NCI-H2196 (cell line): ENCODE measurements around the gene TSEN34.
"Not testable (repeated sequence)": the region's sequence is repeated elsewhere in the genome, so short reads cannot be mapped to it uniquely, and the experiment has no call there.

ENCODE experiments used
- DNase-seq: peaks from one replicate; lab custom pipeline; 2025; ENCODE audit not compliant: unreplicated experiment; lab: John Stamatoyannopoulos, UW

TSEN34 gene

GRCh38 chr19:54207676-54207982, 16.5 kb downstream of the TSEN34 start:
- no peak for DNase-seq

DNA sequence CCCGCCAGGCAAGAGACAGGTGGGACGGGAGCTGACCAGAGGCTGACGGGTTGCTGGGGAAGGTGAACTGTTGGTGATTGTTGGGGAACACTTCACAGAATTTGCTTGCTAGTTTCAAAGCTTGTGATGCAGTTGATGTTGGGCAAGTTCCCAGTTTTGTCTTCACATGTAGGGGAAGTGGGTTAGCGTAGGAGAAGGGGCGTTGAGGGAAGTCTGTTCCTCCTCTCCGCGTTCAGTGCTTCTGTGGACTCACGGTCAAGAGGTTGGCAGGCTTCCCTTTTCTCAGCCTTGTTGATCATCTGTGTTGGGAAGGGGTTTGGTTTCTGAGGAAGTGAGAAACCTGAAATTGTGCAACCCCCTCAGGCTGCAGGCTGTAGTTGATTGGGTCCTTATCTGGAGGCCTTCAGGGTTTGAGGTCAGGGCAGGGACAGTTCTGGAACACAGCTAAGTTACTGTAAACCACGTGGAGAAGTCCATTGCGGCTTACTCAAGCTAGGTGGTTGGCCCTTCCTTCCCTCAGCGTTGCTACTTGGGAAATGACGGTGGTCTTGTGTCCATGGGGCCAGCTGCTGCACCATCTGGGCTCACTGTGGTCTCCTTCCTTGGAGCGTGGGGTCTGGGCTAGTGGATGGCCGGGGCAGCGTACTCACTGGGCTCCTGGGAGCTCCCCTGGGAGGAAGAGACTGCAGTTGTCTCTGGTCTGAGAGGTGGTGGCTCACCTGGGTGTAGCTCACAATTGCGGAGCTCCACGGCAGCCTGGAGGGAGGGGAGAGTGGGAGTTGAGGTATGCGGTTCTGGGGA, 17.1 kb downstream of the TSEN34 start:
- DNase-seq: peak; percentile 32

- DNase-seq: no peak
These were observed 17.6 kb downstream of the TSEN34 start for GRCh38 chr19:54208784-54209057.

DNA sequence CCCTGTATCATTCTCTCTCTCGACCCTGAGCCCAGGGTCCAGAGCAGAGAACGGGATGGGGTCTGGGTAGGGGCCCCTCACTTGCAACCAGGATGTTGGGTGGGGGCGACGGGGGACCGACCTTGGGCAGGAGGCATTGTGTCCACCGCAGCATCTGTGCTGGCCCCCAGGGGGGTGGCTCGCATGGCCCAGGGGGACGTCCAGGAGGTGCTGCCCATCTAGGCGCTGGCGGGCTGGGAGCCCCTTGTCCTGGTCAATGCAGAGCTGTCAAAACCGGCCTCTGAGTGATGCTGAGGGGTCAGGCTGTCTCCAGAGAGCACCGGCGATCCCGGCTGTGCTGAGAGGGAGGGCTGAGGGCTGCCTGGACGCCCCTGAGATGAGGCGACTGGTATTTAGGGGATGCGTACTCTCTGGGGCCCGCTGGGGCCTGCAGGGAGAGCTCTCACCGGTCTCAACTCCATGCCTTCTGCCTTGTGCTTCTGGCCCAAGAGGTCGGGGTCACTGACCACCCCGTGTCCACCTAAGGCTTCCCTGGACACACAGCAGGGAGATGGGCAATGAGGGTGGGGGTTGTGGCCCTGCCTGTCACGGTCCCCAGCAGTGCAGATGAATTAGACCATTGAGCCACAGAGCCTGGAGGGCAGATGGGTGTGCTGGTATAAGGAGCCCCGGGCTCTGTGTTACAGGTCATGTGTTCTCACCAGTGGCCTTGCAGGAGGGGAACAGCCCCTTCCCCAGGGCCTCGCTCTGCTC, 18.1 kb downstream of the TSEN34 start:
- DNase-seq: no peak

DNA sequence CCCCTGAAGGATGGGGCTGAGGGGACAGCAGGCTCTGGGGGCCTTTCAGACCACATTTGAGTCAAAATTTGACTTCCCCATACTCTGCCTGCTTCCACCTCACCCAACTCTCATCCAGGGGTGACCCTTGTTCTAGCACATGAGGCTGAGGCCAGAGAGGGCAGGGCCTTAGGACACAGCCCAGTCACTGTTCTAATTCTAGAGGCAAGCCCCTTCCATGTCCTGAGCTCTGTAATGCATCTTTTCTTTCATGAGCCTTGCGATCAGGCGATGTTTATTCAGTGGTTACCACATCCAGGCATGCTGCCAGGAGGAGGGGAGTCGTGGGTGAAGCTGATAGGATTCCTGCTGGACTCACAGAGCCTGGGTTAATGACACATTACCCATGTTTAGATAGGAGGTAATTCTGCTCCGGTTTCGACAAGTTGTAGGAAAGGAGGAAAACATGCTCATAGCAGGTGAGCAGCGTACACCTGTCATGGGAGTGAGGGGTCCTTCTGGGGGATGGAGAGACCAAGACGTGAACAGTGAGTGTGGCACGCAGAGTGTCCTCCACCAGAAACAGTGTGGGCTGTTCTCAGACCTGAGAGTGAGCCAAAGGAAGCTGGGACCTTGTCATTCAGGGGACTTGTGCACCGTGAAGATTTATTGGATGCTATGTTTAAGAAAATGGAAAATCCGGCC, 18.8 kb downstream of the TSEN34 start:
- peak; percentile 96 for DNase-seq

GRCh38 chr19:54211235-54211634, 20.1 kb downstream of the TSEN34 start:
- no peak for DNase-seq

DNA sequence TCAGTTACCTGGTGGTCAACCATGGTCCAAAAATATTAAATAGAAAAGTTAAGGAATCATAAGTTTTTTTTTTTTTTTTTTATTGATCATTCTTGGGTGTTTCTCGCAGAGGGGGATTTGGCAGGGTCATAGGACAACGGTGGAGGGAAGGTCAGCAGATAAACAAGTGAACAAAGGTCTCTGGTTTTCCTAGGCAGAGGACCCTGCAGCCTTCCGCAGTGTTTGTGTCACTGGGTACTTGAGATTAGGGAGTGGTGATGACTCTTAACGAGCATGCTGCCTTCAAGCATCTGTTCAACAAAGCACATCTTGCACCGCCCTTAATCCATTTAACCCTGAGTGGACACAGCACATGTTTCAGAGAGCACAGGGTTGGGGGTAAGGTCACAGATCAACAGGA, 23.1 kb downstream of the TSEN34 start:
- not testable (repeated sequence) for DNase-seq

GRCh38 chr19:54214734-54215133, 23.6 kb downstream of the TSEN34 start:
- DNase-seq: not testable (repeated sequence)

DNA sequence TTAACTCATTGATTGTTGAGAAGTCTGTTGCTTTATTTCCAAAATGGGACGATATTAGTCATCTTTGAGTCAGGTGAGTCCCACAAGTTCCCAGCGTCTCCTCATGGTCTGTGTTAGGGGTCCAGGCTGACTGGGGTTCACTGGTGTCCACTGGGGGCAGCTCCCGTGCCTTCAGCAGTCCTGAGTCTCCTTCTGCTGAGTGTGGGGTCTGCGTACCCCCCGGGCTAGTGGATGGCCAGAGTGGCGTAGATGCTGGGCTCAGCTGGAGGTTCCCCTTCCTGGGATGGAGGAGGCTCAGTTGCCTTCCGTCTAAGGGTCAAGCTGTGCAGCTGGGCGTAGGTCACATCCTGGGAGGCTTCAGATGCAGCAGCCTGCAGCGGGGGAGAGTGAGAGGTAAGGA, 25.8 kb downstream of the TSEN34 start:
- DNase-seq: no peak

DNA sequence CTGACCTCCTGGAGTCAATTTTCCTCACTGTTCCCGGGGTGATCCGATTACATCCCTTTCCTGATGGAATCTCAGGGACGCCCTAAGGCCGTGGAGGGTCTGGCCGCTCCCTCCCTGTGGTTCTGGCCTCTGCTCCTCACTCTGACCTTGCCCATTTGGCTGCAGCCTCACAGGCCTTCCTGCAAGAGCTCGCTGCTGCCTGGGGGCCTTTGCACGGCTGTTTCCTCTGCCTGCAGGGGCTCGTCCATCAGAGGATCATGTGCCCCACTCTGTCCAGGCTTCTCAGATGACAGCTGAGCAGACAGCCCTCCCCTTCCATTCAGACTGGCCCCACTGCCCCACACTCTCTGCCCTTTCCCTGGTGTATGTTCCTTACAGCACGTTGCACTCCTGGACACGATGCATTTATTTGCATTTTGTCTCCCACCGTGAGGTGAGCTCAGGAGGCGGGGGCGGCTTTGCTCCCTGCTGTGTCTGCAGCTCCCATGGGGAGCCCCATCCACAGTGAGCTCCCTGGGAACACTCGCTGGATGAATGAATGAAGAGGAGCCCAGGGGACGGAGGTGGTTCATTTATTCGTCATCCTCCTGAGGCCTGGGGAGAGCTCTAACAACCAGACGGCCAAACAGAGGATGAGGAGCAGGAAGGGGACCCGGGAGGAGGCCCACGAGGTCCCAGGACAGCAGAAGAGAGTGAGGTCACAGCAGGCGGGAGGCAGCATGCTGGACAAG, 26.6 kb downstream of the TSEN34 start:
- DNase-seq: not testable (repeated sequence)

GRCh38 chr19:54218259-54218658, 27.2 kb downstream of the TSEN34 start:
- DNase-seq: no peak

DNA sequence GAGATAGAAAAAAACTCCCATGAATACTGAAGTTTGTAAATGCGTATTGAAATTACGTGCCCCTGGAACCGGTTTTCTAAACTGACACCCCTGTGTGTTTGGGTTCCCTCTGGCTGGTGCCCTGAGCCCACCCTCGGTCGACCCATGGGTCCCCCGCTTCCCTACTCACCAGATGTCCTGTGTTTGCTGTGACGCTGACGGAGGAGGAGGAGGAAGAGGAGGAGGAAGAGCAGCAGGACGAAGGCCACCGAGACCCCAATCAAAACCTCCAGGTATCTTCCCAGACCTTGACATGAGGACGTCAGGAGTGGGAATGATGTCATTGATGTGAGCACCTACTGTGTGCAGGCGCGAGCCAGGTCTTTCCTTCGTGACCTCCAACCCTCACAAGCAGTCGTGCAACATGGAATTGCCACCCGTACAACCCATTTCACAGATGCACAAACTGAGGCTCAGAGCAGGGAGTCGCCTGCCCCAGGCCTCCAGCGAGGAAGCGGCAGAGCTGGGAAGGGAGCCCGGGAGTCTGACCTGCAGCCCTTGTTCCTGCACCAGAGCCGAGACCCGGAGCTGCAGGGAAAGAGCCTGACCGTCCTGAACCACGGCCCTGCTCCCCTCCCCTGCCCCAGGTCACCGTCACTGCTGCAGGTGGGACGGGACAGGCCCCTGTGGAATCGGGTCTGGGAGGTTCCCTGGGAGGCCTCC, 28.0 kb downstream of the TSEN34 start:
- no peak for DNase-seq

DNA sequence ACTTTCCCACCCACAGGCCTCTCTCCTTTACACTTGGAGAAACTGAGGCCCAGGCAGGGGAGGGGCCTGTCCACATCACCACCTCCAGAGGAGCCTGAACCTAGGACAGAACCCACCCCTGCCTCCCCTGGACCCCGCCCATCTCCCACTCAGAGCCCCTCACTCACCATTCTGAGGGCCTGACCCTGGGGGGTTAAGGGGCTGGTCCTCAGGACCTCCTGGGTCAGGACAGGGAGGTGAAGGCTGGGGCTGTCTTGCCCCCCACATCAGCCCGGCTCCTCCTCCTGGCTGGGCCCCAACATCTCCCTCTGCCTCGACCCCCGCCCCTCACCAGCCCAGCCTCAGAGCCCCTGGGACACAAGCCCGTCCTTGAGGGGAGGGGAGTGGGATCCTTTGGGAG, 28.6 kb downstream of the TSEN34 start:
- not testable (repeated sequence) for DNase-seq

DNA sequence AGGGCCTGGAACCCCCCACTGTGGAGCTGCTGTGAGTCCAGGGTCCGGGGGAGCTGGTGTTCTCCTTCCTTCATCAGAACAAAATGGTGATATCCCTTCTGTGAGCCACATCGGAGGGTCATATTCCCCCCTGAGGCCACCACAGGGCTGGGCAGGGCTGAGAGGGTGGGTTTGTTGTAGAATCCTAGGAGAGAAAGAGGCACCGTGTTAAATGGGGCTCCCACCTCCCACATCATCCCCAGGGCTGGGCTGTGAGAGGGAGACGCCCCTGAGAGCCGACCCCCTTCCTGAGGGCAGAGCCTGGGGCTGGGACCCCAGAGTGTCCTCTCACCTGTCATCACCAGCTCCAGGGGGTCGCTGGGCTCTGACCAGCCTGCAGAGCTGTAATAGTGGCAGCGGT, 30.8 kb downstream of the TSEN34 start:
- DNase-seq: not testable (repeated sequence)

DNA sequence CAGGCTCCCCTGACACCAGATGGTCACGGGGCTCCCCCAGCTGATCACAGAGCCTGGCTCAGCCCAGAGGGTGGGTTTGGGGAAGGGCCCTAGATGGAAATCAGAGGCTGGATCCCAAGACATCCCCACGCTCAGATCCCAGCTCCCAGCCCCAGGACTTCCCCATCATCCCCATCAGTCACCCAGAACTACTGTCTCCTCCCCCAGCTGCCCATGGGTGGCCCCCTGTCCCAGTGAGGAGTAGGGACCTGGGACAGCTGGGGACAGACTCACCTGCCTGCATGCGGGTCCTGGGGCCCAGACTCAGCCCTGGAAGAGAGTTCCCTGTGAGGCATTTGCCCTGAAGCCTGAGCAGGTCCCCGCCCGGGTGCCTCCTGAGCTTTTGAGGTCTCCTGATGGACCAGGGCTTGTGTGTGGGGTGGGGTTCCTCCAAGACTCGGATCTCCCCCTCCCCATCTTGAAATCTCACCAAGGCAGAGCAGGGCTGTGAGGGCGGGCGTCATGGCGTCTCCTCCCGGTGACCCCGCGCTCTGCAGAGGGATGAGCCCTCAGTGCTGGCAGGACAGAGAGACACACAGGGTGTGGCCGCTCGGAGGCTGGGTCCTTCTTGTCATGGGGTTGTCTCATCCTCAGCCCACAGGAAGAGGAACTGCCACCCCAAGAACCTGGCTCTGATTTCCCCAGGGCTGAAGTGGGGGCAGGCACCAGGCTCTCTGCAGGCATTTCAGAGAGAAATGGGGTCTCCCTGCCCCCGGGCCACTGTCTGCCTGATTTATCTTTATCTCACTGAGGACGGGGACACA, 31.6 kb downstream of the TSEN34 start, which contains the start of gene LILRB3:
LILRB3 (minus strand) TSS at position 534 of the 803 bp plus-strand sequence; CDS start at position 503, 31 bp downstream.
- not testable (repeated sequence) for DNase-seq

DNA sequence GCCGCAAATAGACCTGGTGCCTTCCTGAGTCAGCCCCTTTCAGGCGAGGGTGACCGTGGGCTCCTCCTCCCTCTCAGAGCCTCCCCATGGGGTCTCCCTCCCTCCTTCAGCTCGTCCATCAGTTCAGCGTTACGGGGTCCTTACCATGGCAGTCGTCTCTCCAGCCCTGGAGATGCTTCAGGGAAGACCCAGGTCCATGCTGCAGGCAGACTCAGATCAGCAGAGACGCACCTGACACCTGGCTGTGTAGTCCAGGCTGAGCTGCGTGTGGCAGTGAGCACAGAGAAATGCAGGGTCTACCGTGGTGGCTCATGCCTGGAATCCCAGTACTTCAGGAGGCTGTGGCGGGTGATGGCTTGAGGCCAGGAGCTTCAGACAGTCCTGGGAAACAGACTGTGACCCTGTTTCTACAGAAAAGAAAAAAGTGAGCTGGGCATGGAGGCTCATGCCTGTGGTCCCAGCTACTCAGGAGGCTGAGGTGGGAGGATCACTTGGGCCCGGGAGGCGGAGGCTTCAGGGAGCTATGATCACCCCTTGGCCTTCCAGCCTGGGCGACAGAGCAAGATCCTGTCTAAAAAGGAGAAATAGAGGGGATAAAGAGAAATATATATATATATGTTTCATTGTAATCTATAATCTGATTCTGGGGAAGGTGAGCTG, 32.3 kb downstream of the TSEN34 start:
- DNase-seq: not testable (repeated sequence)

DNA sequence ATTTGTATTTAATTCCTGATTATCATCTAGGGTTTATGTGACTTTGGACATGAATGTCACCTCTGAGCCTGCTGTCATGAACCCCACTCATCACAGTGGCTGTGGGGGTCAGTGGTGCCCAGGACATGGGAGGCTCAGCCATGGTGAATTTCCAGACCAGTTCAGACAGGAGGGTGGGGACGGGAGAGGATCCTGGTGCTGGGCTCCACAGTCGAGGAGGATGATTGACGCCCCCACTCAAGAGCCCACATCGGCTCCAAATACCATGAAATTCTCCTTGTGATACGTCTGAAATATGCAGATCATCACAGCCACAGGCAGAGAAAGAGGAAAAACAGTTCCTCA, 32.8 kb downstream of the TSEN34 start:
- not testable (repeated sequence) for DNase-seq

- not testable (repeated sequence) for DNase-seq
These were observed 33.5 kb downstream of the TSEN34 start for GRCh38 chr19:54224619-54225018.

DNA sequence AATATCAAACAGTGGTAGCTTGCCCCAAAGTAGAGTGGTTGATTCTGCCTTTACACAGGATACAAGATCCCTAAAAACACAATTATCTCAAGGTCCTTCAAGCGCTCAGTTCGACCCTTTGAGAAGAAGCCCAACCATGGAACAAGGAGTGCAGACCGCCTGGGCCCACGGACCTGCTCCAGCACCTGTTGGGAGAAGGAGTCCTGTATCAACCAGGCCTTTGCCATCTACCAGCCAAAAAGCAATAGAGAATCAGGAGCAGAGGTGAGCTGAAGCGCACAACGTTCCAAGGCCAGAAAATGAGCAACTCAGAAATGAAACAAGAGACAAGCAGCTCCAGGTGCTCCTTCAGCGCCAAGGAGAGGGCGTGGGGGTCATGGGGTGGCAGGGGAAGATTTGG, 38.0 kb downstream of the TSEN34 start:
- no peak for DNase-seq
